NCI-H226 (cell line): Measurements from ENCODE around the gene TLR7.

Experiments
- DNase-seq: peaks from one replicate; pipeline ENCODE4 v3.0.0-alpha.2; 2015

TLR7 gene

DNA sequence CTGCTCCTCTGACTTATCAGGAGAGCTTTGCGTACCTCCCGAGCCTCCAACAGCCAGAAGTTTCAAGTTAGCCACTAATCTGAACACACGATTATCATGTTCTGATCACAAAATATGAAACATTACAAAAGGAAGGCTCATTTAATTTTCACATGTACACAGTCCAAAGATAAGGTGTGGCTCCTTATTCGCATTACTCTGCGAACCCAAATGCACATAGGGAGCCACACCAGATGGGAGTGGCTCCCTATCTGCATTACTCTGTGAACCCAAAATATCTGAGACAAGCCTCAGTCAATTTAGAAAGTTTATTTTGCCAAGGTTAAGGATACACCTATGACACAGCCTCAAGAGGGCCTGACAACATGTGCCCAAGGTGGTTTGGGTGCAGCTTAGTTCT lies 68.0 kb downstream of the TLR7 start:
- no peak for DNase-seq

- no peak for DNase-seq
These were observed 70.1 kb downstream of the TLR7 start for GRCh38 chrX:12936947-12937346.
